Measurements from ENCODE around the gene ZNF570. TPM values are rescaled to one million over a fixed set of nuclear protein-coding genes. Genes with fewer than 3 reads are reported as not detected.

The ZNF570 gene
- total and polyA plus RNA-seq, 2 donors (not counting 3 experiments of a cell fraction or from before 2014, with no cell fraction given): 1.0 to 5.0 TPM

- TSS peak; percentile 32 for BruUV-seq (replicated peaks)
- Histone ChIP-seq H3K4me2 (ENCODE audit: insufficient read depth, low read length) (peak overlapping the region; percentile 30), H2AFZ (ENCODE audit: low read depth, low read length) (peak overlapping the region; percentile 100), H3K27ac (ENCODE audit: insufficient read depth, low read depth, low read length) (peak overlapping the region; percentile 40), H3K79me2 (ENCODE audit: control insufficient read depth, insufficient read depth, low read length) (peaks cover 2% of the 10 kb centered on the region), H3K4me3 (replicated peaks in 1 of 3; ENCODE audit: insufficient read depth in 1 of 3, low read depth in 1 of 3, low read length in 3 of 3) (peak overlapping the region; percentile 59 to 77 (median 59)), H3K4me1 (ENCODE audit: control insufficient read depth, extremely low read depth, insufficient read depth, low read length) (peaks cover 5% of the 10 kb centered on the region), H3K9ac (replicated peaks; ENCODE audit: extremely low read depth, insufficient read depth, low read length) (peak overlapping the region; percentile 75), H3K9me3 (replicated peaks; ENCODE audit: control insufficient read depth, insufficient read depth, low read length) (no peaks in the 10 kb centered on the region), H3K9me1 (replicated peaks; ENCODE audit: control insufficient read depth, extremely low read depth, insufficient read depth, low read length) (no peaks in the 10 kb centered on the region), H3K27me3 (ENCODE audit: control insufficient read depth in 2 of 2, insufficient read depth in 2 of 2, low read length in 2 of 2) (no peaks in the 10 kb centered on the region), H3K36me3 (ENCODE audit: control insufficient read depth in 2 of 2, extremely low read depth in 1 of 2, insufficient read depth in 2 of 2, low read length in 2 of 2) (peaks cover 0 to 2% of the 10 kb centered on the region in 2 experiments), H4K20me1 (replicated peaks; ENCODE audit: control insufficient read depth, extremely low read depth, insufficient read depth, low read length) (no peaks in the 10 kb centered on the region)
- intact Hi-C loops (cut with micrococcal nuclease): loop anchor here (2.0 to 5.0 kb wide), 5 partner anchors 40 to 694 kb away; partner anchors contain the start of genes ZFP30, ZNF527, ZNF585B and ZNF793
- peak; percentile 64 for FAIRE-seq
- TF ChIP-seq GATA2 (IDR thresholded peaks at IDR 0.05; ENCODE audit: insufficient read depth, insufficient read length, low read depth, low read length): no peak
- TF ChIP-seq POLR2AphosphoS5 (IDR thresholded peaks at IDR 0.05; ENCODE audit: insufficient read depth, low read depth, low read length): no peak
- no peak for TF ChIP-seq EZH2 (IDR thresholded peaks at IDR 0.05; ENCODE audit: borderline replicate concordance, low read depth, low read length, severe bottlenecking)
- no peak for TF ChIP-seq JUN (IDR thresholded peaks at IDR 0.05; ENCODE audit: borderline replicate concordance, insufficient read depth, insufficient read length, low read depth)
- TF ChIP-seq FOS (IDR thresholded peaks at IDR 0.05; ENCODE audit: borderline replicate concordance, insufficient read depth, low read length): no peak
- no peak for TF ChIP-seq MYC (IDR thresholded peaks at IDR 0.05; ENCODE audit: low read depth, low read length)
- CTCF ChIA-PET: no interaction called here
- POLR2A ChIA-PET: interaction anchor here (0.6 to 2.0 kb wide), 2 partner anchors 94 to 95 kb away, joined by 4 to 5 read pairs; partner anchors contain the start of gene ZNF527
- no peak for DNase-seq (ENCODE audit: low read depth, low spot score)
- dilution Hi-C loops (cut with MboI; ENCODE audit: extremely low pct_ligation_motif_present, low sequenced_read_pairs): no loop called here
Measured at GRCh38 chr19:37466277-37466797, 2.8 kb upstream of the ZNF570 start.
